Activated gamma-delta T cell treated with Interleukin-2 at 50 U/mL for 16 hours (primary cell): ENCODE measurements around the gene CBX3.
"Not testable (repeated sequence)": the region's sequence is repeated elsewhere in the genome, so short reads cannot be mapped to it uniquely, and the experiment has no call there.

Experiments
- DNase-seq: peaks from one replicate; pipeline ENCODE4 v3.0.0-alpha.2; 2020

Gene CBX3

GRCh38 chr7:26208040-26208439 is 6.5 kb downstream of the CBX3 start:
- no peak for DNase-seq

GRCh38 chr7:26212921-26213718 is 11.6 kb downstream of the CBX3 start:
- DNase-seq: no peak

GRCh38 chr7:26213807-26214515 is 12.4 kb downstream of the CBX3 start:
- DNase-seq: no peak

GRCh38 chr7:26216049-26216448 is 14.5 kb downstream of the CBX3 start:
- DNase-seq: no peak

- DNase-seq: no peak
These were observed 22.8 kb downstream of the CBX3 start for GRCh38 chr7:26224359-26224758.

GRCh38 chr7:26227987-26228386 is 26.4 kb downstream of the CBX3 start:
- no peak for DNase-seq

- no peak for DNase-seq
These were observed 32.5 kb downstream of the CBX3 start for GRCh38 chr7:26233902-26234511.

GRCh38 chr7:26237035-26237807 is 35.7 kb downstream of the CBX3 start:
- no peak for DNase-seq

GRCh38 chr7:26238032-26238431 is 36.5 kb downstream of the CBX3 start:
- no peak for DNase-seq

GRCh38 chr7:26245150-26245549 is 43.6 kb downstream of the CBX3 start:
- DNase-seq: no peak

- no peak for DNase-seq
These were observed 48.7 kb downstream of the CBX3 start for GRCh38 chr7:26250239-26250638.

- not testable (repeated sequence) for DNase-seq
These were observed 60.3 kb downstream of the CBX3 start for GRCh38 chr7:26261866-26262265.
